Subcutaneous adipose tissue (tissue), 4 donors: Measurements from ENCODE around the gene GGACT. TPM values are rescaled to one million over a fixed set of nuclear protein-coding genes. Genes with fewer than 3 reads are reported as not detected.

Experiments
- CTCF ChIP-seq: fragments of 450-650 bp; IDR thresholded peaks from one replicate; pipeline ENCODE4 v1.5.1; 2016; ENCODE audit warnings: low read depth, mild to moderate bottlenecking, control low read depth, antibody characterized with exemption, moderate library complexity
- total RNA-seq, 4 donors: library from RNA; depleted of rRNA; stranded (reverse); fragments of >200 nt; gene quantifications; one replicate each; pipeline ENCODE4 v1.1.0, GENCODE V29; 2016

GGACT gene
- total RNA-seq, 4 donors from 2014 or later: 2.6 to 10.5 (median 4.2) TPM

GRCh38 chr13:100528820-100529219, 59.8 kb downstream of the GGACT start:
- no peak for TF ChIP-seq CTCF

- no peak for TF ChIP-seq CTCF
These were observed 60.2 kb downstream of the GGACT start for GRCh38 chr13:100528353-100528752.

- TF ChIP-seq CTCF: no peak
These were observed 60.9 kb downstream of the GGACT start for GRCh38 chr13:100527644-100528043.

GRCh38 chr13:100526318-100527000, 62.1 kb downstream of the GGACT start:
- TF ChIP-seq CTCF: no peak

DNA sequence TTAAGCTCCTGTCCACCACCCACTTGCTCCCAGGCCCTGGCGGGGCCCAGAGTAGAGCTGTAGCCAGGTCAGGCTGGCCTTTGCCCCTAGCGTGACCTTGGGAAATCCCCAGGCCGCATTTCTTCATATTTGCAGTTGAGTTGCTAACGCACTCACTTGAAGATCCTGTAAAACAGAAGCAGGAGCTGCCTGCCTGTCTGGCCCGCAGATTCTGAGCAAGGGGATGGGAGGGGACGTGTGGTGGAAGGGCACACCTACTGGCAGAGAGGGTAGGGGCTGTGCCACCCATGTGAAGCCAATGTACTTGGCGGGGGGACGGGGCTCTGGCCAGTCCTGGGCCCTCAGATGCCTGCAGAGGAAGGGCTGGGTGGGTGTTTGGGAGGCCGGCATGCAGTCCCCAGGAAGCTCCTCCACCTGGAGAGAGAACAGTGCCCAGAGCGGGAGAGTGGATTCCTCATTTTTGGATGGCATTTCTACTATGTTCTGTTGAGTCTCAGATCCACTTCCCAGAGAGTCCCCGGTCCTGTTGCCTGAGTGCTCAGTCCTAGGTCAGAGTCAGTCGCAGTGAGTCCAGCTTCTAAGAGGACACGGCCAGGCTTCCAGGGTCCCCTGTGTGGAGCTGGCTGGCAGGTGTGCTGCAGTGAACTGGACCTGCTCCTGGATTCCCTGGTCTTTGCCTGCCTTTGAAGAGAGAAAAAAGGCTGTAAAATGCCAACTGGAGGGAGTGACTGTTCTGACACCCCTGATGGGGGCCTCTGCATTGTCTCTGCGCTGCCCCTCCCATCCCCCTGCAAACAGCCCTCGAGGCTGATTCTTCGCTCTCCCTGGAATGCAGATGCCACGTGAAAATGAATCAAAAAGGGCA, 62.9 kb downstream of the GGACT start:
- no peak for TF ChIP-seq CTCF

GRCh38 chr13:100523981-100524386, 64.6 kb downstream of the GGACT start:
- no peak for TF ChIP-seq CTCF

DNA sequence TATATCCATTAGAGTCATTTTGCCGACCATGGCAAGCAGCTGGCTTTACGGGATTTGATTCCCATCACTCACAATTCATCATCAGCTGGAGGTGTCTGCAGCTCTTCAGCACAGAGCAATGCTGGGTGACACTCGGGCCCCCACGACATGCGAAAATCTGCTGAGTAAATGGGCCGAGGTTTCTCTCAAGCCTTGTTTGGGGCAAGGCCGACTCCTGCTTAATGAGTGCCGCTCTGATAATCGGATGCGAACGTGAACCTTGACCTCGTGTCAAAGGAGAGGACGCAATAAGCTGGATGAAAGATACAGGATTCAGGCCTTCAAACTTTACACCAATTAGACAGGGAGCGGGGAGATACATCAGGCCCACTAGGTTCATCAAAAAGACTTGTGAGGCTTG, 65.2 kb downstream of the GGACT start:
- TF ChIP-seq CTCF: no peak
